T-helper 9 cell (primary cell): Measurements from ENCODE around the gene LPIN2.
"Not testable (repeated sequence)": the region's sequence is repeated elsewhere in the genome, so short reads cannot be mapped to it uniquely, and the experiment has no call there.

Source experiments
- DNase-seq: peaks from one replicate; pipeline ENCODE4 v3.0.0-alpha.2; 2020

LPIN2 gene

GRCh38 chr18:3003766-3004165, 9.2 kb downstream of the LPIN2 start:
- DNase-seq = not testable (repeated sequence)

- no peak for DNase-seq
These were observed 10.2 kb downstream of the LPIN2 start for GRCh38 chr18:3002732-3003131.

GRCh38 chr18:2998644-2999043, 14.3 kb downstream of the LPIN2 start:
- DNase-seq = no peak

GRCh38 chr18:2997846-2998564, 14.9 kb downstream of the LPIN2 start:
- no peak for DNase-seq

- DNase-seq = no peak
These were observed 15.5 kb downstream of the LPIN2 start for GRCh38 chr18:2997429-2997828.

- DNase-seq = peak; percentile 64
These were observed 18.1 kb downstream of the LPIN2 start for GRCh38 chr18:2994603-2995432.

GRCh38 chr18:2994020-2994589, 18.8 kb downstream of the LPIN2 start:
- DNase-seq = no peak

- DNase-seq = no peak
These were observed 19.7 kb downstream of the LPIN2 start for GRCh38 chr18:2992995-2993877.

GRCh38 chr18:2990956-2991640, 21.8 kb downstream of the LPIN2 start:
- DNase-seq = no peak

GRCh38 chr18:2987876-2988790, 24.8 kb downstream of the LPIN2 start:
- no peak for DNase-seq

- DNase-seq = no peak
These were observed 26.6 kb downstream of the LPIN2 start for GRCh38 chr18:2986150-2986865.

- no peak for DNase-seq
These were observed 27.3 kb downstream of the LPIN2 start for GRCh38 chr18:2985628-2986027.

GRCh38 chr18:2984703-2985261, 28.2 kb downstream of the LPIN2 start:
- DNase-seq = no peak

- no peak for DNase-seq
These were observed 28.9 kb downstream of the LPIN2 start for GRCh38 chr18:2984091-2984490.

GRCh38 chr18:2983296-2983695, 29.6 kb downstream of the LPIN2 start:
- DNase-seq = no peak

GRCh38 chr18:2982452-2983269, 30.3 kb downstream of the LPIN2 start:
- DNase-seq = no peak

- no peak for DNase-seq
These were observed 30.9 kb downstream of the LPIN2 start for GRCh38 chr18:2982022-2982421.

- DNase-seq = no peak
These were observed 31.7 kb downstream of the LPIN2 start for GRCh38 chr18:2981212-2981728.
